Midbrain (tissue), 1 donor: ENCODE measurements around the gene KIF3C.
"Not testable (repeated sequence)": the region's sequence is repeated elsewhere in the genome, so short reads cannot be mapped to it uniquely, and the experiment has no call there.

Source experiments
- DNase-seq: peaks from one replicate; lab custom pipeline; 2025; lab: John Stamatoyannopoulos, UW

KIF3C gene

GRCh38 chr2:25999406-25999805 is 17.1 kb upstream of the KIF3C start:
- not testable (repeated sequence) for DNase-seq

- not testable (repeated sequence) for DNase-seq
These were observed 16.6 kb upstream of the KIF3C start for GRCh38 chr2:25998816-25999383.

- no peak for DNase-seq
These were observed 14.5 kb upstream of the KIF3C start for GRCh38 chr2:25996844-25997243.

GRCh38 chr2:25994509-25994908 is 12.2 kb upstream of the KIF3C start:
- no peak for DNase-seq

GRCh38 chr2:25993049-25993448 is 10.8 kb upstream of the KIF3C start:
- no peak for DNase-seq

- DNase-seq = no peak
These were observed 10.3 kb upstream of the KIF3C start for GRCh38 chr2:25992556-25992955.

- DNase-seq = no peak
These were observed 9.7 kb upstream of the KIF3C start for GRCh38 chr2:25991965-25992364.

GRCh38 chr2:25989154-25989553 is 6.9 kb upstream of the KIF3C start:
- no peak for DNase-seq

- DNase-seq = no peak
These were observed 5.8 kb upstream of the KIF3C start for GRCh38 chr2:25988134-25988533.

- no peak for DNase-seq
These were observed 1.4 kb upstream of the KIF3C start for GRCh38 chr2:25983735-25984134.

- no peak for DNase-seq
These were observed 627 bp upstream of the KIF3C start for GRCh38 chr2:25982968-25983280.

- no peak for DNase-seq
These were observed 563 bp downstream of the KIF3C start for GRCh38 chr2:25981596-25982272.

GRCh38 chr2:25980951-25981350 is 1.3 kb downstream of the KIF3C start:
- DNase-seq = no peak

GRCh38 chr2:25980076-25980887 is 2.0 kb downstream of the KIF3C start:
- no peak for DNase-seq

GRCh38 chr2:25979001-25979400 is 3.3 kb downstream of the KIF3C start:
- no peak for DNase-seq

- no peak for DNase-seq
These were observed 4.5 kb downstream of the KIF3C start for GRCh38 chr2:25977768-25978167.

- DNase-seq = no peak
These were observed 5.1 kb downstream of the KIF3C start for GRCh38 chr2:25976983-25977741.

GRCh38 chr2:25972049-25972823 is 10.1 kb downstream of the KIF3C start:
- DNase-seq = no peak

GRCh38 chr2:25971596-25971995 is 10.7 kb downstream of the KIF3C start:
- no peak for DNase-seq

- DNase-seq = no peak
These were observed 15.6 kb downstream of the KIF3C start for GRCh38 chr2:25966531-25967270.

GRCh38 chr2:25964891-25965290 is 17.4 kb downstream of the KIF3C start:
- peak; percentile 37 for DNase-seq
